Erythroblast (primary cell): ENCODE results near the gene C1orf167.
"Not testable (repeated sequence)": the region's sequence is repeated elsewhere in the genome, so short reads cannot be mapped to it uniquely, and the experiment has no call there.

Source experiments
- DNase-seq, 2 experiments: peaks; one replicate each; lab custom pipeline; 2025; lab: John Stamatoyannopoulos, UW
- GATA1 ChIP-seq: IDR thresholded peaks from 2 replicates; pipeline ENCODE4 v1.6.1; 2011; ENCODE audit warnings: low read depth, mild to moderate bottlenecking, control low read depth, low read length, moderate library complexity
- POLR2A ChIP-seq: IDR thresholded peaks from 2 replicates; pipeline ENCODE4 v1.6.1; 2011; ENCODE audit warnings: mild to moderate bottlenecking, low read length

The C1orf167 gene

GRCh38 chr1:11800756-11801433, 38.9 kb downstream of the C1orf167 start:
- TF ChIP-seq POLR2A (no peak), GATA1 (no peak)
- no peak for DNase-seq

DNA sequence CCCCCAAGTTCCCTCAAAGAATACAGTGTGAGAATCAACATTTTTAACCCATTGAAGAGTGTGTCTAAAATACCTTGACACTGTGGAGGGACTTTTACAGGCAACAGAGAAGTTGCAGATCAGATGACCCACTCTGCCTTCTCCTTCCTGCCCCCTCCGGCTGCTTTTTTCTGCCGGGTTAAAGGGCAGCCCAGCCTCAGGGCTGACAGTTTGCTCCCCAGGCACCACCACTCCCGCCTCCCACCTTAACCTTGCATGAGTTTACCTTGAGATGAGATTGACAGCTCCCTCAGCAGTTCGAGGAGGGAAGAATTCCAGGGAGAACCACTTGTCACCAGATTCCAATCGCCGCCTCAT, 40.6 kb downstream of the C1orf167 start:
- TF ChIP-seq POLR2A, result no peak
- no peak for TF ChIP-seq GATA1
- DNase-seq, result peak; percentile 46 to 62

- TF ChIP-seq POLR2A (peak; percentile 93), GATA1 (no peak)
- DNase-seq, result peak; percentile 91 to 93
These were observed 41.2 kb downstream of the C1orf167 start for GRCh38 chr1:11802973-11803885.

DNA sequence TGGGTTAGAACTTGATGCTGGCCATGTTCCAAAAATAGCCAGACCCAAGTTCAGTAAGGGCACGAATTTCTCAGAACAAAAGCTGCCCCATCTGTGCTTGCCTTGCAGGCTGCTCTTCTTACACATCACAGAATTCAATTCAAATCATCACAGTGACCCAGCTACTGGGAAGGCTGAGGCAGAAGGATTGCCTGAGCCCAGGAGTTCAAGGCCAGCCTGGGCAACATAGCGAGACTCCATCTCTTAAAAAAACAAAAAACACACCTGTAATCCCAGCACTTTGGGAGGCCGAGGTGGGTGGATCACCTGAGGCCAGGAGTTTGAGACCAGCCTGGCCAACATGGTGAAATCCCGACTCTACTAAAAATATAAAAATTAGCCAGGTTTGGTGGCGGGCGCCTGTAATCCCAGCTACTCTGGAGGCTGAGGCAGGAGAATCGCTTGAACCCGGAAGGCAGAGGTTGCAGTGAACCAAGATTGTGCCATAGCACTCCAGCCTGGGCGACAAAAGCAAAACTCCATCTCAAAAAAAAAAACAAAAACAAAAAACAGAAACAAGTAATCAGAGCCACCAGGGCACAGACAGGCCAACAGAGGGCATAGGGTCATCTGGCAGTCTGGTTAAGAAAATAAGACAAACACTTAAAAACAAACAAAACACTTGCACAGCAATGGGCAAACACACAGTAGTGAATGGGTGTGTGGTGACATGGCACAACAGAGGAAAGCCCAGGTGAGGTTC, 42.1 kb downstream of the C1orf167 start:
- not testable (repeated sequence) for DNase-seq

DNA sequence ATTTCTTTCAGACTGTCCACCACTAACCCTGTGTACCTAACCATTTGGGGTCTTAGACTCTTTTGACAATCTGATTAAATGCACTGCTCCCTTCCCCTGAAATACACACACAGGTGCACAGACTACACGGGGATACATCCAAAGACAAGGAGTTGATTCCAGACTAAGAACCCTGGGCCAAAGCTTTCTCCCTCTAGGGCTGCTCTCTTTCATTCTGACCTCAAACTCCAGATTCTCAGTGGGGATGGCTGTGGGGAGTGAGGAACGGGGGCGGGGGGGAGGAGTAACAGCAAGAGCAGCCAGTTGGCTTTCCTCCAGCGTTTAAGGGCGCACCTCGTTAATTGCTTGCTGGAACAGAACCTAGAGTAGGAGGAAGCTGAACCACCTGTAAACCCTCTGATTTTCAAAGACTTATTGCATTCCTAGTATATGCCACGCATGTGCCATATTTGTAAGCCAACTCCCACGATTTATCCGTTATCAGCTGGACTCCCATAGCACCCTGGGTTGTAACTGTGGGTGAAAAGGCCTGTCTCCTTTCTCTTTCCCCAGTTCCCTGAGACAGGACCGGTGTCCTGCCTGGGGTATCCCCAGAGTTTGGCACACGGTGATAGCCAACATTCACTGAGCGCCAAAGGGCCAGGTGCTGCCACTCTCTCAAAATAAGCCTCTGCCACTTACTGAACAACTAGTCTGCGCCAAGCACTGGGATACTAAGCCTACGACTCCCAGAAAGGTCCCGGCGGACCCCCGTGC, 42.9 kb downstream of the C1orf167 start:
- peak; percentile 81 to 89 for DNase-seq
- no peak for TF ChIP-seq POLR2A
- no peak for TF ChIP-seq GATA1

GRCh38 chr1:11805422-11806306, 43.7 kb downstream of the C1orf167 start, which contains the start of the genes CLCN6 and MTHFR:
TSS of gene CLCN6 (plus strand) at chr1:11806191. CDS start at chr1:11806263, 72 bp downstream.
TSS of gene MTHFR (minus strand) at chr1:11805964. CDS start at chr1:11803116, 2,848 bp downstream.
- TF ChIP-seq GATA1 (no peak), POLR2A (peak; percentile 88)
- peak; percentile 99 for DNase-seq

DNA sequence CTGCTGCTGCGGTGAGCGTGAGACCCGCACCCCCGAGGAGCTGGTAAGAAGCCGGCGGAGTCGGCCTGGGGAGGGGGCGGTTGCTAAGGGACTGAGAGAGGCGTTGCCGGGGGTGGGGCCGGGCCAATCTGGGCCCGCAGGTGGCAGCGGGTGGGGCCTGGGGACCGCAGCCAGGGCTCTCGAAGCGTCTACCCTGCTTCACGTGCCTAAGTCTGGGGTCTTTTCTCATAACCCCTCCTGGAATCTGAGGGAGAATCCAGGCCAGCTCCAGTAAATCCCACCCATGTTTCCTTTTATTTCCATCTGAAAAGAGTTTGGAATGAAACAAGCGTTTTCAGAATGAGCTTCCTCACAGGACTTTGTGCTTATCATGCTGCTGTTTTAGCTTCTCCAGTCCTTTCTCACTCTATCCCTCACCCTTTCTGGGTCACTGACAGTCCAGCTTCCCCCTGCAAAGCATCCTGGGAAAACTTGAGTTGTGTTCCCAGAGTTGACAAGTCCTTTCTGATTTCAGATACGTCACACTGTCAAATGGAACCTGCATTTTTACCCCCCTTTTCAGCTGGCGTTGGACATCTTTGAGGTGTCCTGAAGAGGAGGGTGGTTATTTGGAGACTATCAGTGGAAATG, 44.4 kb downstream of the C1orf167 start:
- no peak for TF ChIP-seq GATA1
- no peak for TF ChIP-seq POLR2A
- peak; percentile 62 to 78 for DNase-seq

DNA sequence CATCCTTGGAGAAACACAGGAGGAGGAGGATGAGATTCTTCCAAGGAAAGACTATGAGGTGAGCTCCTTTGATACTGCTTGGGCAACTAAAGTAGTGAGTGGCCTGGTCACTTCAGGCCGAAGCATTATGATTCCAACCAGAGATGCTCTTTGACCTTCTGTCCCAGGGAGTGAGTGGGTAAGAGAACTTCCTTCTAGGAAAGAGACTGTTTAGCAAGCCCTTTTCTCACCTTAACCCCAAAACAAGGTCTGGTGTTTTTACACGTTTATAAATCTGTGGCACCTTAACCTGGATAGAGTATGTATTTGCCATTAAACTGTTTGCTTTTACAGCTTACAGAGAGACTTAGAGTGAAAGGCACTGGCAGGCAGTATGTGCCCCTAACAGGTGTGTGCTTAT, 45.1 kb downstream of the C1orf167 start:
- DNase-seq, result no peak
- TF ChIP-seq GATA1 (no peak), POLR2A (no peak)

GRCh38 chr1:11813021-11813420, 51.0 kb downstream of the C1orf167 start:
- no peak for TF ChIP-seq POLR2A
- TF ChIP-seq GATA1, result no peak
- no peak for DNase-seq

DNA sequence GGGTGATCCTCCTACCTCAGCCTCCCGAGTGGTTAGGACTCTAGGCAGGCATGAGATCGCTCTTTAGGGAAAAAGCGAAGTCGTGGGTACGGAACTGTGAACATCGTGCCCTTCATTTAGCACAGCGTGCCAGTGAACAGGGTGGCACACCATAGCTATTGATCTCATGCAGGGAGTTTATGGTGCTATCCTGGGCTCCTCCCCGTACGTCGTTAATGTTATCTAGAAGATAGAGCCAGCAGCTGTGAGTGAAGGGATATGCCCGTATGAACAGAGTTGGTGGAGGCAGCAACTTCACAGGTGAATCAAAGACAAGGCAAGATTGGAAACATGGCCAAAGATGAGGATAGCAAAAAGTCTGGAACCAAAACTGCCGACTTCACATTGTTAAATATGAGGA, 55.2 kb downstream of the C1orf167 start:
- no peak for DNase-seq
- TF ChIP-seq POLR2A (no peak), GATA1 (no peak)

- no peak for TF ChIP-seq GATA1
- no peak for TF ChIP-seq POLR2A
- DNase-seq, result no peak
These were observed 60.1 kb downstream of the C1orf167 start for GRCh38 chr1:11822091-11822490.

DNA sequence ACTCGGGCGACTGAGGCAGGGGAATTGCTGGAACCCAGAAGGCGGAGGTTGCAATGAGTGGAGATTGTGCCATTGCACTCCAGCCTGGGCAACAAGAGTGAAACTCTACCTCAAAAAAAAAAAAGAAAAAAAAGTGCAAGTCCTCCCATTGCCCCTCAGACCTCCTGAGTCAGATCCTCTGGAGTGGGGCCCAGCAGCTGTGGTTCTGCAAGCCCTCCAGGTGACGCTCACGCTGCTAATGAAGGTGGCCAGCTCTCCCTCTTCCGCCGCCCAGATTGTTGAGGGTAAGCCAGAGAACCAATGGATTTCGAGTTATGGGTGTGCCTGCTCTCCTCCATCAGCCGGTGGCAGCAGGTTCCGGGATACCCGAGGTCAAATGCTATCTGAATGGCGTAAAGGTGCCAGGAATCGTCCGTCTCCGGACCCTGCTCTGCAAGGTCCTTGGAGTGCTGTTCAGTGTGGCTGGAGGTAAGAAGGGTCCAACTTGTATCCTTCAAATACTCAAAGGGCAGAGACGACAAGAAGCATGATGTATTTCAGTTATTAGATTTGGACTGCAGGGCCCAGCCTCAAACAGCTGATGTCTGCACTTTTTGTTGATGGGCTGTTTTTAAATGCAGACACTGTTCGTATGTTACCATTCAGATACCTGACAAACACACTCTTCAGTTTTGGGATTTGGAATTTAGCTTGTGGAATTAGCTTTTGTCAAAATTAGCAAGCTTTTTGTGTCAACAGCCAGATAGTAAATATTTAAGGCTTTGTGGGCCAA, 61.6 kb downstream of the C1orf167 start:
- DNase-seq, result no peak
- TF ChIP-seq POLR2A, result peak; percentile 12
- no peak for TF ChIP-seq GATA1
